GM19468 (cell line): ENCODE data around the gene PCOLCE2.
"Not testable (repeated sequence)": the region's sequence is repeated elsewhere in the genome, so short reads cannot be mapped to it uniquely, and the experiment has no call there.

Experiments
- ATAC-seq: cut with Tn5 transposase; IDR thresholded peaks from one replicate; pipeline ENCODE4 v1.9.1; 2021; ENCODE audit warnings: mild to moderate bottlenecking, moderate library complexity, moderate number of reproducible peaks; ENCODE audit not compliant: unreplicated experiment; ENCODE audit errors: extremely low read depth

The PCOLCE2 gene

GRCh38 chr3:142904639-142905436 lies 16.0 kb upstream of the PCOLCE2 start:
- no peak for ATAC-seq

GRCh38 chr3:142902356-142902755 lies 13.5 kb upstream of the PCOLCE2 start:
- ATAC-seq, result no peak

- no peak for ATAC-seq
These were observed 9.7 kb upstream of the PCOLCE2 start for GRCh38 chr3:142898346-142899213.

- ATAC-seq, result no peak
These were observed 8.9 kb upstream of the PCOLCE2 start for GRCh38 chr3:142897807-142898206.

DNA sequence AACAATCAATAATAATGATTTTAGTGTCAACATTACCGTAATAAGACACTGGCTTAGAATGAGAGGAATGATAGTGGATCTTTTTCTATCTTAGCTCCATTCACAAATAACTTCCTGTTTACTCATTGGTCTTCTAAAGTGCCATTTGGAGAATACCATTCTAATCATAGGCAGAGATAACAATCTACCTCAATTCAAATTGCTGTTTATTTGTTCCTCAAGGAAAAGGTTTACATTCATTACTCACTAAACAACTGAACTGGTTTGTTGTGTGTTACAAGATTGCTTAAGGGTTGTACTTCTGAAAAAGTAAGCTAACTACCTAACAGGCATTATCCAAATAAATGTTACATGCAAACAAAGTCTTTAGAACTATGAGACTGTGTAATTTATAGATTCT lies 8.1 kb upstream of the PCOLCE2 start:
- no peak for ATAC-seq

DNA sequence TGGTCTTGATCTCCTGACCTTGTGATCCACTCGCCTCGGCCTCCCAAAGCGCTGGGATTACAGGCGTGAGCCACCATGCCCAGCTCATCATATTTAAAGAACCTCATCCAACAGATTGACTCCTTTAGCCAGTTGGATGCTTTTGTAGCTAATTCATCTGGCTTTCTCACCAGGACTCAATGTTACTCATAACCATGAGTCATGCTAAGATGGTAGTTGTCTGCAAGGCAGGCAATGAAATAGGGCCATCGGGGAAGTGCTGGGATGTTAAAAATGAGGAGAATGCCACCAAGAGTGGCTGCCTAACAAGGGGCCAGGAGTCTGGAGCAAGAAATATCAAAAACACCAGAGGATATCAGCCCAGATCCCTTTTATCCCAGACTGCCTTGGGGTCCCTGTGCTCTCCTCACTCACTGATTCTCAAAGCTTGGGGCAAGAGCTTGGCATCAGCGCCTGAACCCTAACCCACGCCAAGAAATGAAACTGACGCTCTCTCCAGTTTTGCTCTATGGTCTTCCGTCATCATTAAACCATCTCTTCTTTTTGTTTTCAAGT lies 7.4 kb upstream of the PCOLCE2 start:
- ATAC-seq, result no peak

GRCh38 chr3:142894493-142894892 lies 5.6 kb upstream of the PCOLCE2 start:
- no peak for ATAC-seq

DNA sequence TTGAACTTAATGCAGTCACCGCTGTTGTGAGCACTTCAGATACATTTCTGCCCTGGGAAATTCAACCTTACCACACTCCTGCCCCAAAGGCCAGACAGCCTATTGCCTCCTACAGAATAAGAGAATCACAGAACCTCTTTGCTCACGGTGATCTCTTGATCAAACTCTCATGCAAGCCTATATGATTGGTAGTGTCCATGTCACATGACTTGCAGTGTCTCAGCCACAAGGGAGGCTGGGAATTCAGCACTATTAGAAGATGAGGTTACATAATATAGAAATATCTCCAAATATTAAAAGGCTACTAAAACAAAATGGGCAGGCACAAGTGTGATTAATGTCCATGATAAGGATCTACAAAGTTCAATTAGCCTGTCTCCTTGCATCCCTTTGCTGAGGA lies 3.8 kb upstream of the PCOLCE2 start:
- ATAC-seq, result no peak

DNA sequence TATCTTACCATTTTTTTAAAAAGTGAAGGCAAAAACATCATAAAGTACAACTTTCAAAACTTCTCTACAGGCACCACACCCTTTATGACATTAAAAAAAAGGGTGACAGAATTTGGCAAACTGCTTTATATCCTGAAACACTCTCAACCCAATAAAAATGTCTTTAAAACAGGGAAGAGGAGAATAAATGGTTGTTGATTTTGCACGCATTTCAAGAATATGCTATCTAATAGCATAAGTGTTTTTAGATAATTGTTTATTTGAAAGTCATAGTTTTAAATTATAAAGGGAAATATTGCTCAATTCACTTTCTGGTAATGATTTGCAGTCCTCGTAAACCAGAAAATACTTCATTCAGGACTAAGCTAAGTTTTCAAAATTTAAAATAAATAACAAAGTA lies 1.7 kb upstream of the PCOLCE2 start:
- ATAC-seq, result no peak

DNA sequence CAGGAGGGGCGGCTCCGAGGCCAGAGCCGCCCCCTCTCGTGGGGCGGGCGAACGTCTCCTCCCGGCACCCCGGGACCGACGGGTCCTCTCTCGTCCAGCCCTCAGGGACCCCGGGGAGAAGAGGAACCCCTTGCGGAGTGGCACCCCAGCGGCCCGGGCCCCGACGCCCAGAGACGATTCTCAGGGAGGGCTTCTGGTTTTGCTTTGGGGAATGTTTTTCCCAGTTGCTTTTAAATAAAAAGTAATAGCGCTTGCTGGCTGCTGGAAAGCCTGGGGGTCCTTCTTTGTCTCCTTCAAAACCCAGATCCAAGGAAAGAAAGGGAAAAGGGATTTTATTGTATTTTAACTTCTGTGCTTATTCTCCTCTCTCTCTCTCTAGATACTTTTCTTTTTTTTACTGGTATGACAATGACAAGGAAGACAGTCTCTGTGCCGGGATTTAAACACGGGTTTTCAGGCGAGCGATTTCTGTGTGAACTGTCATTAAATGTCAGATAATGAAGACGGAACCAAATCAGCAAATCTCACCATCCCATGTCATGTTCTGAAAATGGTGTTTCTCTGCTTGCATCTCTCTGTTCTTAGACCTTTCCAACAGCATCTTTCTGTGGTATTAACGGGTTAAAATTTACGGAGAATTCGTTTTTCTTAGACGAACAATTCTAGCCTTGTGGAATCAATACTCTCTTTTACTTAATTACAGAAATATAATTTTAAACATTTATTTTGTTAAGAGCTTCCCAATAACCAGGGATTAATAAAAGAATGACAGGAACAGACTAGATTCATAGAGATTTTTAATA lies 530 bp upstream of the PCOLCE2 start:
- no peak for ATAC-seq

DNA sequence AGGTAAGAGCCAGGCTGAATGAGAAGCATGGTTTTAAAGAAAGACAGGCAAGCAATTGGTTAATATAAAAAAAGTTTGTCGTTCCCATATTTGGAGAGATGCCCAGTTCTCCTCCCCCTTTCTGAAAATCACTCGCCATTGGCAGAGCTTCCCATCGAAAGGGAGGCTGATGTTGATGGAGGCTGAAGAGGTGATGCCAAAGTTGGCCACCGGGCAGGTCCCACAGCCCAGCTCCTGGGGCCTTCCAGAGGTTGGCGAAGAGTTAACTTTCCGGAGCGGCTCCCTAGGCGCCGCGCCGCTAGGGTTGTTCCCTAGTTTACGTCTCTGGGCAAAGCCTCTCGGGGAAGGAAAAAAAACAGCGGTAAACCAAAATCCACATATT lies 793 bp downstream of the PCOLCE2 start:
- ATAC-seq, result no peak

DNA sequence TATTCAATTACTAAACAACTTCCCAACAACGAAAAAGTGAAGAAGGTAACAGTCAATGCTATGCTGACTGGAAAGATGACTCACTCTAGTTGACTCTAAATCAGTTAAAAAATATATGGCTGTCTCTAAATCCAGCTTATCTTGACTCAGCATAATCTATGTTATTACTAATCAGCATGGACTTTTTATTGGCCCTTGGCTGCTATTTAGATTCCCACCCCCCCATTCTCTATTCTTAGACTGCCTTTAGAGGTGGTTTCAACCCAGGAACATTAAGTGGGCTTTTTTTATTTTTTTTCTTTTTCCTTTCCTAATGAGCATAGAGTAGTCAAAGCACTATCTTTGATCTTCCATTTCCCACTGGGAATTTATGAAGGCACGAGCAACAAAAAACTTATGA lies 1.9 kb downstream of the PCOLCE2 start:
- no peak for ATAC-seq

GRCh38 chr3:142886021-142886420 lies 2.9 kb downstream of the PCOLCE2 start:
- no peak for ATAC-seq

- no peak for ATAC-seq
These were observed 4.4 kb downstream of the PCOLCE2 start for GRCh38 chr3:142884531-142884930.

DNA sequence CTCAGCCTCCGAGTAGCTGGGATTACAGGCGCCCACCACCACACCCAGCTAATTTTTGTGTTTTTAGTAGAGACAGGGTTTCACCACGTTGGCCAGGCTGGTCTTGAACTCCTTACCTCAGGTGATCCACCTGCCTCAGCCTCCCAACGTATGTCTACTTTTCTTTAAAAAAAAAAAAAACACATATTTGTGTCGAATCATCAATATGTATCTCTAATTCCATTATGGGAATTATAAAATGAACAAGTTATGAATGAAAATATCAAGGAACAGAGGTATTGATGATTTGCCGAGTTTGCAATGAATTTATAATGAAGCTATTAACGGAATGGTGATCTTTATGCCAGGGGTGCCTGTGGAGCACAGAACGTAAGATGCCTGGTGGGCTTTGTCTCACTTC lies 5.3 kb downstream of the PCOLCE2 start:
- not testable (repeated sequence) for ATAC-seq

GRCh38 chr3:142881445-142882224 lies 7.2 kb downstream of the PCOLCE2 start:
- no peak for ATAC-seq

DNA sequence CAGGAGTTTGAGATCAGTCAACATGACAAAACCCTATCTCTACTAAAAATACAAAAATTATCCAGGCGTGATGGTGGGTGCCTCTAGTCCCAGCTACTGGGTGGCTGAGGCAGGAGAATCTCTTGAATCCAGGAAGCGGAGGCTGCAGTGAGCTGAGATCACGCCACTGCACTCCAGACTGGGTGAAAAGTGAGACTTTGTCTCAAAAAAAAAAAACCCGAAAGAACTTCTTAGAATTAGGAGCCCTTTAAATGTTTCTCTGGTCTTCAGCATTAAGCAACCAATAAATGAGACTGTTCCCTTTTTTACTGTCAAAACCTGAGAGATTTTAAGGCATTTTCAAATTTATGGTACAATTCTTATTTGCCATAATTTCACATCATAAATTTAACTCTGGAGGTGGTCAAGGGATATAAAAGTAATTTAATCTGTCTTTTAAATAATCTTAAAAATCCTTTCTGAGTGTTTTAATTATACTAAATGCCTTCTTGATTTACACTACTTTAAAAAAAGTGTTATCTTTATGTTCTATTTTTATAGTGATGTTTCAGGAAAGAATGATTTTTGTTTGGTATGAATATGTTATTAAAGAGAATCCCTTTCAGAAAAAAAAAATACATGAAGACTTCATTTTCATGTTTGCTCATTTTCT lies 10.1 kb downstream of the PCOLCE2 start:
- no peak for ATAC-seq

DNA sequence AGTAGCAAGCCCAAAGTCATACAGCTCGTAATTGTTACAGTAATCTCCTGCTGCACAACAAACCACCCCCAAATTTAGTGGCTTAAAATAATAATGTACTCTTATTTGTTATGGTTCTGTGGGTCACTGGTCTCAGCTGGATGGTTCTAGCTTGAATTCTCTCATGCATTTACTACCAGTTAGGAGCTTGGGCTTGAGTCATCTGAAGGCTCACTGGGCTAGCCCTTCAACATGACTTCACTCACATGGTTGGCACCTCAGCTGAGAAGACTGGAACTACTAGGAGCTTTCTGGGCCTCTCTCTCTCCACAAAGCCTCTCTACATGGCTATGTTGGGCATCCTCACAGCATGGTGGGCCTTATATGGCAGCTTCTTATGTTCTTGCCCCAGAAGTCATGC lies 12.5 kb downstream of the PCOLCE2 start:
- ATAC-seq, result no peak

GRCh38 chr3:142875583-142876207 lies 13.2 kb downstream of the PCOLCE2 start:
- no peak for ATAC-seq
